Activated naive CD8-positive, alpha-beta T cell treated with anti-CD3 and anti-CD28 coated beads, Interleukin-2, amount 10 ng/mL, durations not matched to agents 7 days and 5 days (primary cell): ENCODE data around the gene GRPEL2. TPM values are rescaled to one million over a fixed set of nuclear protein-coding genes. Genes with fewer than 3 reads are reported as not detected.

Experiments
- ATAC-seq: fragments of 150-1000 bp; cut with Tn5 transposase; one replicate; pipeline ENCODE4 v1.10.0; 2021; ENCODE audit warnings: low read depth, moderate library complexity
- POLR2A ChIA-PET: fragments of 350-600 bp; sonication (Branson Sonifier 250); formaldehyde crosslinking; loops from one replicate; lab custom pipeline; 2021; ENCODE audit warnings: antibody characterized with exemption; lab: Charles Lee
- DNase-seq: peaks from one replicate; pipeline ENCODE4 v3.0.0; 2021
- H3K27ac Mint-ChIP-seq: one replicate; pipeline ENCODE4 v1.8.0; 2022; ENCODE audit warnings: mild to moderate bottlenecking, mixed read lengths
- H3K27me3 Mint-ChIP-seq: one replicate; pipeline ENCODE4 v1.8.0; 2022; ENCODE audit warnings: mild to moderate bottlenecking, moderate library complexity, mixed read lengths
- H3K36me3 Mint-ChIP-seq: one replicate; pipeline ENCODE4 v1.8.0; 2021; ENCODE audit warnings: mild to moderate bottlenecking, mixed read lengths
- H3K4me1 Mint-ChIP-seq: one replicate; pipeline ENCODE4 v1.8.0; 2021; ENCODE audit warnings: mixed read lengths
- H3K4me3 Mint-ChIP-seq: one replicate; pipeline ENCODE4 v1.8.0; 2022; ENCODE audit warnings: mild to moderate bottlenecking, moderate library complexity, mixed read lengths
- H3K9me3 Mint-ChIP-seq: one replicate; pipeline ENCODE4 v1.8.0; 2021; ENCODE audit warnings: mixed read lengths
- total RNA-seq, 2 experiments: library from RNA; stranded (reverse); gene quantifications; one replicate each; pipeline ENCODE4 v1.2.3, GENCODE V29; 2021

Gene GRPEL2
- total RNA-seq, 2 experiments from 2014 or later: 26.1 to 29.7 TPM

- ATAC-seq: no peak
- DNase-seq: no peak
- H3K36me3 Mint-ChIP-seq: no peaks in the 10 kb centered on the region
These were observed 35.9 kb upstream of the GRPEL2 start for GRCh38 chr5:149309354-149309753.

GRCh38 chr5:149310488-149310887, 34.8 kb upstream of the GRPEL2 start:
- POLR2A ChIA-PET: no interaction called here
- H3K9me3 Mint-ChIP-seq: no peaks in the 10 kb centered on the region
- H3K4me1 Mint-ChIP-seq: peaks cover 5% of the 10 kb centered on the region
- ATAC-seq (no peak), DNase-seq (no peak)
- H3K36me3 Mint-ChIP-seq: no peaks in the 10 kb centered on the region
- H3K27me3 Mint-ChIP-seq: no peaks in the 10 kb centered on the region
- no peak overlapping the region for H3K27ac Mint-ChIP-seq
- no peak overlapping the region for H3K4me3 Mint-ChIP-seq

More at GRCh38 chr5:149309354-149309753, 35.9 kb upstream of the GRPEL2 start:
- Mint-ChIP-seq H3K27ac (no peak overlapping the region), H3K4me1 (peaks cover 5% of the 10 kb centered on the region), H3K27me3 (no peaks in the 10 kb centered on the region), H3K9me3 (no peaks in the 10 kb centered on the region), H3K4me3 (no peak overlapping the region)
- POLR2A ChIA-PET: no interaction called here

GRCh38 chr5:149310947-149311658, 34.2 kb upstream of the GRPEL2 start:
- ATAC-seq: no peak
- H3K27me3 Mint-ChIP-seq: no peaks in the 10 kb centered on the region
- POLR2A ChIA-PET: no interaction called here
- no peak overlapping the region for H3K4me3 Mint-ChIP-seq
- H3K36me3 Mint-ChIP-seq: no peaks in the 10 kb centered on the region
- no peak for DNase-seq
- no peaks in the 10 kb centered on the region for H3K9me3 Mint-ChIP-seq
- peaks cover 5% of the 10 kb centered on the region for H3K4me1 Mint-ChIP-seq
- no peak overlapping the region for H3K27ac Mint-ChIP-seq

GRCh38 chr5:149313151-149313841, 32.0 kb upstream of the GRPEL2 start:
- Mint-ChIP-seq H3K27me3 (no peaks in the 10 kb centered on the region), H3K4me1 (peaks cover 5% of the 10 kb centered on the region), H3K4me3 (no peak overlapping the region), H3K9me3 (no peaks in the 10 kb centered on the region), H3K27ac (no peak overlapping the region), H3K36me3 (no peaks in the 10 kb centered on the region)
- POLR2A ChIA-PET: interaction anchor here (0.7 kb wide), 1 partner anchor 29 kb away, joined by 3 read pairs; no protein-coding TSS in a partner anchor
- ATAC-seq: no peak
- no peak for DNase-seq

- ATAC-seq: no peak
- no peaks in the 10 kb centered on the region for H3K27me3 Mint-ChIP-seq
- POLR2A ChIA-PET: interaction anchor here (0.5 to 0.8 kb wide), 2 partner anchors 30 to 261 kb away, joined by 3 read pairs; no protein-coding TSS in a partner anchor
- peaks cover 5% of the 10 kb centered on the region for H3K4me1 Mint-ChIP-seq
- no peak for DNase-seq
- no peak overlapping the region for H3K27ac Mint-ChIP-seq
- H3K36me3 Mint-ChIP-seq: no peaks in the 10 kb centered on the region
- no peak overlapping the region for H3K4me3 Mint-ChIP-seq
- no peaks in the 10 kb centered on the region for H3K9me3 Mint-ChIP-seq
These were observed 30.7 kb upstream of the GRPEL2 start for GRCh38 chr5:149314571-149315111.

- DNase-seq: no peak
- no peak for ATAC-seq
- H3K27me3 Mint-ChIP-seq: no peaks in the 10 kb centered on the region
- H3K9me3 Mint-ChIP-seq: no peaks in the 10 kb centered on the region
- no peaks in the 10 kb centered on the region for H3K36me3 Mint-ChIP-seq
- H3K4me3 Mint-ChIP-seq: no peak overlapping the region
- H3K27ac Mint-ChIP-seq: no peak overlapping the region
- POLR2A ChIA-PET: no interaction called here
- H3K4me1 Mint-ChIP-seq: peaks cover 4% of the 10 kb centered on the region
These were observed 29.5 kb upstream of the GRPEL2 start for GRCh38 chr5:149315753-149316152.

- no peak for ATAC-seq
- Mint-ChIP-seq H3K4me1 (no peaks in the 10 kb centered on the region), H3K27me3 (no peaks in the 10 kb centered on the region), H3K27ac (peak overlapping the region; percentile 25), H3K4me3 (no peak overlapping the region), H3K36me3 (no peaks in the 10 kb centered on the region), H3K9me3 (no peaks in the 10 kb centered on the region)
- DNase-seq: no peak
- POLR2A ChIA-PET: interaction anchor here (0.7 to 1.8 kb wide), 3 partner anchors 27 to 54 kb away, joined by 3 to 7 read pairs (median 3); no protein-coding TSS in a partner anchor
These were observed 27.8 kb upstream of the GRPEL2 start for GRCh38 chr5:149317281-149318048.

- no peaks in the 10 kb centered on the region for H3K4me1 Mint-ChIP-seq
- DNase-seq (no peak), ATAC-seq (no peak)
- H3K9me3 Mint-ChIP-seq: no peaks in the 10 kb centered on the region
- POLR2A ChIA-PET: no interaction called here
- no peaks in the 10 kb centered on the region for H3K36me3 Mint-ChIP-seq
- H3K4me3 Mint-ChIP-seq: no peak overlapping the region
- no peaks in the 10 kb centered on the region for H3K27me3 Mint-ChIP-seq
- no peak overlapping the region for H3K27ac Mint-ChIP-seq
These were observed 26.1 kb upstream of the GRPEL2 start for GRCh38 chr5:149319174-149319573.

GRCh38 chr5:149320791-149321330, 24.4 kb upstream of the GRPEL2 start:
- Mint-ChIP-seq H3K27ac (no peak overlapping the region), H3K4me1 (no peaks in the 10 kb centered on the region), H3K36me3 (no peaks in the 10 kb centered on the region), H3K4me3 (no peak overlapping the region), H3K27me3 (no peaks in the 10 kb centered on the region), H3K9me3 (no peaks in the 10 kb centered on the region)
- DNase-seq (no peak), ATAC-seq (no peak)
- POLR2A ChIA-PET: interaction anchor here (0.7 kb wide), 1 partner anchor 24 kb away, joined by 3 read pairs; no protein-coding TSS in a partner anchor

GRCh38 chr5:149322518-149322917, 22.8 kb upstream of the GRPEL2 start:
- no peaks in the 10 kb centered on the region for H3K4me1 Mint-ChIP-seq
- no peaks in the 10 kb centered on the region for H3K9me3 Mint-ChIP-seq
- no peak overlapping the region for H3K4me3 Mint-ChIP-seq
- H3K27me3 Mint-ChIP-seq: no peaks in the 10 kb centered on the region
- no peaks in the 10 kb centered on the region for H3K36me3 Mint-ChIP-seq
- ATAC-seq: no peak
- DNase-seq: no peak
- POLR2A ChIA-PET: interaction anchor here (0.5 kb wide), 1 partner anchor 1416 kb away, joined by 3 read pairs; no protein-coding TSS in a partner anchor
- H3K27ac Mint-ChIP-seq: no peak overlapping the region

- no peak overlapping the region for H3K4me3 Mint-ChIP-seq
- ATAC-seq: no peak
- H3K27ac Mint-ChIP-seq: no peak overlapping the region
- no peaks in the 10 kb centered on the region for H3K4me1 Mint-ChIP-seq
- no peaks in the 10 kb centered on the region for H3K9me3 Mint-ChIP-seq
- DNase-seq: no peak
- POLR2A ChIA-PET: interaction anchor here (0.8 kb wide), 1 partner anchor 44 kb away, joined by 3 read pairs; no protein-coding TSS in a partner anchor
- no peaks in the 10 kb centered on the region for H3K27me3 Mint-ChIP-seq
- H3K36me3 Mint-ChIP-seq: no peaks in the 10 kb centered on the region
These were observed 22.1 kb upstream of the GRPEL2 start for GRCh38 chr5:149323210-149323609.

GRCh38 chr5:149323621-149324205, 21.6 kb upstream of the GRPEL2 start:
- no peaks in the 10 kb centered on the region for H3K27me3 Mint-ChIP-seq
- H3K27ac Mint-ChIP-seq: no peak overlapping the region
- no peak for ATAC-seq
- H3K4me3 Mint-ChIP-seq: no peak overlapping the region
- H3K4me1 Mint-ChIP-seq: no peaks in the 10 kb centered on the region
- no peaks in the 10 kb centered on the region for H3K9me3 Mint-ChIP-seq
- no peaks in the 10 kb centered on the region for H3K36me3 Mint-ChIP-seq
- DNase-seq: no peak
- POLR2A ChIA-PET: interaction anchor here (0.8 kb wide), 1 partner anchor 43 kb away, joined by 3 read pairs; no protein-coding TSS in a partner anchor
